SH-SY5Y (cell line): Measurements from ENCODE around the gene KSR1.

Experiments used
- GATA2 ChIP-seq: IDR thresholded peaks from 2 replicates; pipeline ENCODE4 v1.6.1; 2011; ENCODE audit warnings: mild to moderate bottlenecking, low read depth, low read length
- GATA3 ChIP-seq: IDR thresholded peaks from 2 replicates; pipeline ENCODE4 v1.6.1; 2011; ENCODE audit warnings: low read depth, mild to moderate bottlenecking, low read length, moderate library complexity

- TF ChIP-seq GATA2 (no peak), GATA3 (no peak)
Observed at GRCh38 chr17:27618417-27618816, 162.2 kb downstream of the KSR1 start.
